Neuronal stem cell (in vitro differentiated cells): ENCODE results near the gene TRPC4AP.
A peak's percentile ranks its signal among the peaks of the same experiment; 100 is the strongest.

Experiments
- DNase-seq: peaks from one replicate; pipeline ENCODE4 v3.0.0-alpha.2; 2013; ENCODE audit warnings: low spot score
- H2AFZ ChIP-seq: one replicate; pipeline ENCODE4 v1.6.1; 2013; ENCODE audit warnings: mild to moderate bottlenecking, low read length, inconsistent platforms
- H2AK5ac ChIP-seq: 2 replicates; pipeline ENCODE4 v1.6.1; 2013; ENCODE audit warnings: low read depth, mild to moderate bottlenecking, inconsistent platforms, low read length, moderate library complexity, mixed read lengths
- H2BK120ac ChIP-seq: 2 replicates; pipeline ENCODE4 v1.6.1; 2013; ENCODE audit warnings: low read depth, mild to moderate bottlenecking, inconsistent platforms, low read length, moderate library complexity, mixed read lengths
- H2BK12ac ChIP-seq: one replicate; pipeline ENCODE4 v1.6.1; 2013; ENCODE audit warnings: low read length, inconsistent platforms
- H2BK15ac ChIP-seq: 2 replicates; pipeline ENCODE4 v1.6.1; 2013; ENCODE audit warnings: mild to moderate bottlenecking, low read length, inconsistent platforms, mixed read lengths
- H2BK5ac ChIP-seq: one replicate; pipeline ENCODE4 v1.6.1; 2013; ENCODE audit warnings: inconsistent platforms, mild to moderate bottlenecking, low read length, moderate library complexity
- H3K14ac ChIP-seq: one replicate; pipeline ENCODE4 v1.6.1; 2013; ENCODE audit warnings: low read length, inconsistent platforms
- H3K18ac ChIP-seq: 2 replicates; pipeline ENCODE4 v1.6.1; 2013; ENCODE audit warnings: low read length, inconsistent platforms
- H3K23ac ChIP-seq: 2 replicates; pipeline ENCODE4 v1.6.1; 2013; ENCODE audit warnings: low read depth, mild to moderate bottlenecking, mixed read lengths, low read length, inconsistent platforms; ENCODE audit not compliant: poor library complexity
- H3K27ac ChIP-seq: replicated peaks from 3 replicates; pipeline ENCODE4 v1.5.1; 2013; ENCODE audit warnings: low read length, inconsistent platforms
- H3K27me3 ChIP-seq, 3 experiments: 2 replicates each; pipeline ENCODE4 v1.6.1; 2013; ENCODE audit warnings: low read length in 3 of 3, mild to moderate bottlenecking in 2 of 3, inconsistent platforms in 1 of 3, low read depth in 1 of 3, mixed read lengths in 1 of 3, moderate library complexity in 1 of 3; ENCODE audit not compliant: control insufficient read depth in 3 of 3, insufficient read depth in 3 of 3
- H3K36me3 ChIP-seq, 2 donors: replicated peaks in 1 of 2; 2 replicates each; pipeline ENCODE4 v1.6.1; 2013; ENCODE audit warnings: low read length in 2 of 2; ENCODE audit not compliant: control insufficient read depth in 2 of 2, insufficient read depth in 2 of 2
- H3K4ac ChIP-seq: 2 replicates; pipeline ENCODE4 v1.6.1; 2013; ENCODE audit warnings: inconsistent platforms, mild to moderate bottlenecking, low read length, moderate library complexity
- H3K4me1 ChIP-seq, 2 donors: 1 replicate in 1 of 2; 2 replicates in 1 of 2; pipeline ENCODE4 v1.6.1; 2013; ENCODE audit warnings: low read length in 2 of 2, low read depth in 1 of 2; ENCODE audit not compliant: control insufficient read depth in 2 of 2, insufficient read depth in 1 of 2
- H3K4me2 ChIP-seq: one replicate; pipeline ENCODE4 v1.6.1; 2013; ENCODE audit warnings: mild to moderate bottlenecking, low read length, inconsistent platforms; ENCODE audit not compliant: insufficient read depth, poor library complexity, severe bottlenecking
- H3K4me3 ChIP-seq, 2 donors: 2 replicates each; pipeline ENCODE4 v1.5.1; 2013; ENCODE audit warnings: low read length in 2 of 2, mild to moderate bottlenecking in 2 of 2, inconsistent platforms in 1 of 2, moderate library complexity in 1 of 2
- H3K79me1 ChIP-seq: one replicate; pipeline ENCODE4 v1.6.1; 2013; ENCODE audit warnings: low read depth, mild to moderate bottlenecking, inconsistent platforms, low read length, moderate library complexity
- H3K9ac ChIP-seq: one replicate; pipeline ENCODE4 v1.6.1; 2013; ENCODE audit warnings: mild to moderate bottlenecking, low read depth, low read length, inconsistent platforms; ENCODE audit not compliant: poor library complexity
- H3K9me3 ChIP-seq, 2 donors: replicated peaks in 1 of 2; 2 replicates each; pipeline versions ENCODE3 to v1.6.1; 2013; ENCODE audit warnings: low read length in 2 of 2, mild to moderate bottlenecking in 2 of 2, inconsistent platforms in 1 of 2, low read depth in 1 of 2, mixed read lengths in 1 of 2, moderate library complexity in 1 of 2; ENCODE audit not compliant: control insufficient read depth in 2 of 2, insufficient read depth in 1 of 2
- H4K8ac ChIP-seq: one replicate; pipeline ENCODE4 v1.6.1; 2013; ENCODE audit warnings: low read depth, mild to moderate bottlenecking, inconsistent platforms, low read length, moderate library complexity
- H4K91ac ChIP-seq: one replicate; pipeline ENCODE4 v1.6.1; 2013; ENCODE audit warnings: low read length, low read depth, mild to moderate bottlenecking, inconsistent platforms; ENCODE audit not compliant: poor library complexity
- WGBS, 2 donors: extraction: QIAGEN DNeasy Blood & Tissue Kit; methylation state at CpG; one replicate each; pipeline ENCODE4 v1.1.7; 2013; ENCODE audit warnings: missing lambda C conversion rate in 2 of 2, mixed read lengths in 1 of 2; ENCODE audit not compliant: insufficient read length in 2 of 2, insufficient replicate concordance in 1 of 2; ENCODE audit errors: extremely low coverage in 2 of 2; 5-methylcytosine and 5-hydroxymethylcytosine counted together

The TRPC4AP gene

DNA sequence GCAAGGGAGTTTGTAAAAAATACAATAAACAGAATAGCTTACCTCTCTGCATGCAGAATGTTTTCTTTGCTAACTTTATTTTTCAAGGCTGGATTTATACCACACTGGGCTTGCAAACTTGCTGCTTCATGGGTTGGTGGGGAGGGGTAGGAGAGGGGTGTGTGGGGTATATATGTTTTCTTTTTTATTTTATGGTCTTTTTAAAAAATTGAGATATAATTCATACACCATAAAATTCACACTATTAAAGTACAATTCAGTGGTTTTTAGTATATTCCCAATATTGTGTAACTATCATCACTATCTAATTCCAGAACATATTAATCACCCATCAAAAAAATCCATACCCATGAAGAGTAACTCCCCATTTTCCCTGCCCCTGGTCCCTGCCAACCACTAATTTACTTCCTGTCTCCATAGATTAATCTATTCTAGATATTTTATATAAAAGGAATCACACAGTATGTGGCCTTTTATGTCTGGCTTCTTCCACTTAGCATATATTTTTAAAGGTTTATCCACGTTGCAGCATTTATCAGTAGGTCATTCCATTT, 14.3 kb upstream of the TRPC4AP start:
- Histone ChIP-seq H4K91ac (no peak overlapping the region), H3K23ac (no peak overlapping the region), H3K27me3 (no peaks in the 10 kb centered on the region), H2BK15ac (no peak overlapping the region), H2BK12ac (no peak overlapping the region), H3K4me1 (no peaks in the 10 kb centered on the region), H3K9me3 (no peaks in the 10 kb centered on the region), H3K14ac (no peak overlapping the region), H3K4me2 (no peak overlapping the region), H3K4me3 (no peak overlapping the region), H2BK5ac (no peak overlapping the region), H2BK120ac (no peak overlapping the region), H3K27ac (no peak overlapping the region), H3K79me1 (no peaks in the 10 kb centered on the region), H3K9ac (no peak overlapping the region), H3K4ac (no peak overlapping the region), H3K36me3 (no peaks in the 10 kb centered on the region), H4K8ac (no peak overlapping the region), H2AK5ac (no peak overlapping the region), H3K18ac (no peak overlapping the region), H2AFZ (no peak overlapping the region)
- no CpG with 5 or more reads among the region's 1 CpG for WGBS, 2 donors
- DNase-seq: no peak

DNA sequence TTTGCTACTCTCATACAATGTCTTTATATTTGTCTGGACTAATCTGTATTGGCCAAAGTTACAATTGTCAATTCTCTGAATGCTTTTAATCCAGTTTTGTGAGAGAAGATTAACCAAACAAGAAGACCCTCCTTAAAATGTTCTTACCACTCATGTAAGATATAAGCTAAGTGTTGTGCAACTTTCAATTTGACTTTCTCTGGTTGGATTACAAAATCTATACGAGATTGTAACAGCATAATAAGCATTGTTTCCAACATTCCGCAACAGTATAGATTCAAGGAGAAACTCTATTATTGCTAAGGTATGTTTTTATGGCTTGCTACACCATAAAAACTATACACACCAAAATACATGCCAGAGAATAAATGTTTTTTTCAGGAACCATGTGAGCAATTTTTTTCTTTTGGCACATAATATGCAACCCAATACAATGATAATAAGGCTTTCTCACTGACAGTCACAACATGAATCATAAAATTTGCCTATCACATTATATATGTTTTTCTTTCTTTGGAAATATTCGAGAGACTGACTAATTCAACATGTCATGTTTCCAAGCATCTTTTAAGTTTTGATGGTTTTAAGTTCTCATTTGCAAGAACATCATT, 12.2 kb upstream of the TRPC4AP start:
- no CpG with 5 or more reads among the region's 3 CpGs for WGBS, 2 donors

GRCh38 chr20:35101620-35102019, 9.0 kb upstream of the TRPC4AP start:
- no peak overlapping the region for H2BK120ac ChIP-seq
- no peak overlapping the region for H3K18ac ChIP-seq
- H3K9me3 ChIP-seq: no peaks in the 10 kb centered on the region
- no peaks in the 10 kb centered on the region for H3K36me3 ChIP-seq
- H2BK5ac ChIP-seq: no peak overlapping the region
- H4K91ac ChIP-seq: no peak overlapping the region
- no peak overlapping the region for H3K4ac ChIP-seq
- no peak overlapping the region for H2BK15ac ChIP-seq
- no peak overlapping the region for H3K23ac ChIP-seq
- H3K27ac ChIP-seq: no peak overlapping the region
- no peak overlapping the region for H2AFZ ChIP-seq
- H3K79me1 ChIP-seq: no peaks in the 10 kb centered on the region
- H3K4me1 ChIP-seq: no peaks in the 10 kb centered on the region
- DNase-seq: no peak
- no peak overlapping the region for H2BK12ac ChIP-seq
- no peak overlapping the region for H3K14ac ChIP-seq
- no peak overlapping the region for H3K4me2 ChIP-seq
- no peak overlapping the region for H3K4me3 ChIP-seq
- H3K9ac ChIP-seq: no peak overlapping the region
- H2AK5ac ChIP-seq: no peak overlapping the region
- H3K27me3 ChIP-seq: no peaks in the 10 kb centered on the region
- WGBS, 2 donors: no CpG with 5 or more reads among the region's 8 CpGs
- no peak overlapping the region for H4K8ac ChIP-seq

More for the DNA sequence above, 12.2 kb upstream of the TRPC4AP start:
- H3K4me1 ChIP-seq: no peaks in the 10 kb centered on the region
- H2BK120ac ChIP-seq: no peak overlapping the region
- no peak overlapping the region for H3K4me3 ChIP-seq
- no peak overlapping the region for H3K18ac ChIP-seq
- no peak overlapping the region for H4K91ac ChIP-seq
- H3K27ac ChIP-seq: no peak overlapping the region
- H3K14ac ChIP-seq: no peak overlapping the region
- H2BK15ac ChIP-seq: no peak overlapping the region
- H2BK12ac ChIP-seq: no peak overlapping the region
- H3K9me3 ChIP-seq: no peaks in the 10 kb centered on the region
- H3K36me3 ChIP-seq: no peaks in the 10 kb centered on the region
- H2AK5ac ChIP-seq: no peak overlapping the region
- no peak overlapping the region for H3K4ac ChIP-seq
- no peaks in the 10 kb centered on the region for H3K27me3 ChIP-seq
- no peak overlapping the region for H3K23ac ChIP-seq
- no peak overlapping the region for H2AFZ ChIP-seq
- H2BK5ac ChIP-seq: no peak overlapping the region
- H3K9ac ChIP-seq: no peak overlapping the region
- no peak for DNase-seq
- H3K79me1 ChIP-seq: no peaks in the 10 kb centered on the region
- H4K8ac ChIP-seq: no peak overlapping the region
- no peak overlapping the region for H3K4me2 ChIP-seq

GRCh38 chr20:35093267-35093884, 769 bp upstream of the TRPC4AP start:
- Histone ChIP-seq H2AFZ (peak overlapping the region; percentile 92), H3K36me3 (peaks cover 0 to 11% of the 10 kb centered on the region in 2 donors), H3K4me3 (peak overlapping the region in 1 of 2 donors; percentile 99), H3K79me1 (no peaks in the 10 kb centered on the region), H3K23ac (peak overlapping the region; percentile 94), H3K27me3 (no peaks in the 10 kb centered on the region), H3K9me3 (no peaks in the 10 kb centered on the region), H2AK5ac (peak overlapping the region; percentile 47), H2BK120ac (peak overlapping the region; percentile 92), H4K8ac (peak overlapping the region; percentile 89), H2BK5ac (peak overlapping the region; percentile 63), H4K91ac (peak overlapping the region; percentile 68), H3K27ac (no peak overlapping the region), H3K18ac (peak overlapping the region; percentile 90), H3K4me1 (peaks cover 4 to 11% of the 10 kb centered on the region in 2 donors), H3K4me2 (peak overlapping the region; percentile 39), H2BK15ac (peak overlapping the region; percentile 90), H3K4ac (no peak overlapping the region), H3K14ac (peak overlapping the region; percentile 17), H3K9ac (no peak overlapping the region), H2BK12ac (peak overlapping the region; percentile 43)
- DNase-seq: no peak
- no CpG with 5 or more reads among the region's 8 CpGs for WGBS, 2 donors
